ENCODE measurements around the gene TAF7L. TPM values are rescaled to one million over a fixed set of nuclear protein-coding genes. Genes with fewer than 3 reads are reported as not detected.

TAF7L gene
- total RNA-seq, 1 experiment from 2014 or later = 0.24 TPM

DNA sequence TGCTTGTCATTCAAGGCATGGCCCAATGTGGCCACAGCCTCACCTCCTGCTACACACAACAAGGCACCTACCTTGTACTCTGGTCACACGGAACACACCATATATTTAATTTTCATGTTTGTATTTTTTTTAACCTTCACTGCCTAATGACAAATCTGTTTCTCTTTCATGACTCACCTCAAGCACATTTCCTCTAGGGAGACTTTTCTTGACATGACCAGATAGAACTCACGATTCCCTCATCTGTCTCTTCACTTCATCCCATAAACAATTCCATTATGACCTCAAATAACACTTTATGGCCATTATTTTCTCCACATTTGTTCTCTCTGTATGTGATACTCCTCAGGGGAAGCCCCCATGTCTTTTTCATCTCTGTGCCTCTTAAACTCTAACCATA is 60.5 kb downstream of the TAF7L start:
- no TSS peak for BruUV-seq (replicated peaks)
- H3K27me3 ChIP-seq (ENCODE audit: insufficient read depth, low read depth) = no peaks in the 10 kb centered on the region
- H3K9me3 ChIP-seq (ENCODE audit: insufficient read depth, low read depth) = no peaks in the 10 kb centered on the region
- no peak for TF ChIP-seq EZH2 (IDR thresholded peaks at IDR 0.05; ENCODE audit: low read depth)
- TF ChIP-seq, protein P1, sequence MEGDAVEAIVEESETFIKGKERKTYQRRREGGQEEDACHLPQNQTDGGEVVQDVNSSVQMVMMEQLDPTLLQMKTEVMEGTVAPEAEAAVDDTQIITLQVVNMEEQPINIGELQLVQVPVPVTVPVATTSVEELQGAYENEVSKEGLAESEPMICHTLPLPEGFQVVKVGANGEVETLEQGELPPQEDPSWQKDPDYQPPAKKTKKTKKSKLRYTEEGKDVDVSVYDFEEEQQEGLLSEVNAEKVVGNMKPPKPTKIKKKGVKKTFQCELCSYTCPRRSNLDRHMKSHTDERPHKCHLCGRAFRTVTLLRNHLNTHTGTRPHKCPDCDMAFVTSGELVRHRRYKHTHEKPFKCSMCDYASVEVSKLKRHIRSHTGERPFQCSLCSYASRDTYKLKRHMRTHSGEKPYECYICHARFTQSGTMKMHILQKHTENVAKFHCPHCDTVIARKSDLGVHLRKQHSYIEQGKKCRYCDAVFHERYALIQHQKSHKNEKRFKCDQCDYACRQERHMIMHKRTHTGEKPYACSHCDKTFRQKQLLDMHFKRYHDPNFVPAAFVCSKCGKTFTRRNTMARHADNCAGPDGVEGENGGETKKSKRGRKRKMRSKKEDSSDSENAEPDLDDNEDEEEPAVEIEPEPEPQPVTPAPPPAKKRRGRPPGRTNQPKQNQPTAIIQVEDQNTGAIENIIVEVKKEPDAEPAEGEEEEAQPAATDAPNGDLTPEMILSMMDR (conservative IDR thresholded peaks at IDR 0.05) = no peak
- ChIA-PET POLR2A (ENCODE audit: unreplicated experiment) (no interaction called here), CTCF (no interaction called here)
- H3K36me3 ChIP-seq (ENCODE audit: low read depth) = no peaks in the 10 kb centered on the region
- H3K27ac ChIP-seq = no peak overlapping the region
- no peak overlapping the region for H3K4me3 ChIP-seq
- no peak for DNase-seq
- intact Hi-C loops (cut with micrococcal nuclease; ENCODE audit: unreplicated experiment) = no loop called here
- H3K9me2 ChIP-seq (ENCODE audit: insufficient read depth) = no peaks in the 10 kb centered on the region
- H4K20me1 ChIP-seq (ENCODE audit: insufficient read depth) = no peaks in the 10 kb centered on the region
- no peaks in the 10 kb centered on the region for H3K79me2 ChIP-seq (ENCODE audit: low read depth)
- no peak overlapping the region for H2AFZ ChIP-seq
- H3K4me2 ChIP-seq = no peak overlapping the region
- no peaks in the 10 kb centered on the region for H3K4me1 ChIP-seq (replicated peaks; ENCODE audit: insufficient read depth)
- no peaks in the 10 kb centered on the region for H3F3A ChIP-seq (ENCODE audit: insufficient read depth, low read depth)

DNA sequence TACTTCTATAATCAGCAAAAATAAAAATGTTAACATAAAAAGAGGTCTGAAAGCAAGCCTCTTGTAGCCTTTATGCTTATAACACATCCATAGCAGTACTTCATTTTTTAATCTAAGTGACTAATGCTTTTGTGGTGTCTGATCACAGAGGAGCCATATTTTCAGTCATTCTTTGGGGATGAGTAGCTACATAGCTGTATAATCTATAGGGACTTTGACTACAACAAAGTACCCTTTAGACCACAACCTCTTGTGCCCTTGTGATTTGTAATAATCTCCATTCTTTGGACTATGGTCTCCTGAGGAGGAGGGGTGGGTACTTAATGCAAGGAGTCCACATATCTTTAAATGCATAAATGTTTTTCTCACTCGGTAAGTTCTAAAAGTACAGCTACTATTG is 62.0 kb downstream of the TAF7L start:
- H3K27ac ChIP-seq = no peak overlapping the region
- no peak overlapping the region for H2AFZ ChIP-seq
- no peaks in the 10 kb centered on the region for H3K36me3 ChIP-seq (ENCODE audit: low read depth)
- POLR2A ChIA-PET (ENCODE audit: unreplicated experiment) = no interaction called here
- no peaks in the 10 kb centered on the region for H4K20me1 ChIP-seq (ENCODE audit: insufficient read depth)
- H3F3A ChIP-seq (ENCODE audit: insufficient read depth, low read depth) = no peaks in the 10 kb centered on the region
- no peak for TF ChIP-seq EZH2 (IDR thresholded peaks at IDR 0.05; ENCODE audit: low read depth)
- TF ChIP-seq, protein P1 (conservative IDR thresholded peaks at IDR 0.05) = no peak
- intact Hi-C loops (cut with micrococcal nuclease; ENCODE audit: unreplicated experiment) = no loop called here
- H3K4me1 ChIP-seq (replicated peaks; ENCODE audit: insufficient read depth) = no peaks in the 10 kb centered on the region
- no peak overlapping the region for H3K4me3 ChIP-seq
- BruUV-seq (replicated peaks) = no TSS peak
- H3K4me2 ChIP-seq = no peak overlapping the region
- H3K9me3 ChIP-seq (ENCODE audit: insufficient read depth, low read depth) = no peaks in the 10 kb centered on the region
- H3K9me2 ChIP-seq (ENCODE audit: insufficient read depth) = no peaks in the 10 kb centered on the region
- no peaks in the 10 kb centered on the region for H3K79me2 ChIP-seq (ENCODE audit: low read depth)
- CTCF ChIA-PET = no interaction called here
- H3K27me3 ChIP-seq (ENCODE audit: insufficient read depth, low read depth) = no peaks in the 10 kb centered on the region
- DNase-seq = no peak

DNA sequence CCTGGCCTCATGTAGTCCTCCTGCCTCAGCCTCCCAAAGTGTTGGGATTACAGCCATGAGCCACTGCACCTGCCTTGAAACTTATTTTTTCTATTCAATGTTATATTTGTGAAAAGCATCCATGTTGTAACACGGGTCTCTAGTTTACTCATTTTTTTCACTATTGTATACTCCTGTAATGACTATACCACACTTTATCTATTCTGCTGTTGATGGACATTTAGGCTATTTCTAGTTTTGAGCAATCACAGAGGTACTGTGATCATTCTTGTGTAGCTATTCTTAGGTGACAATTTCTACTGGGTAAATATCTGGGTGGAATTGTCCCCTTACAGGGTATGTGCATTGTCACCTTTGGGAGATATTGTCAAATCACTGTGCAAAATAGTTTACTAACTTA is 67.9 kb downstream of the TAF7L start:
- intact Hi-C loops (cut with micrococcal nuclease; ENCODE audit: unreplicated experiment) = no loop called here
- no TSS peak for BruUV-seq (replicated peaks)
- TF ChIP-seq EZH2 (IDR thresholded peaks at IDR 0.05; ENCODE audit: low read depth) = no peak
- TF ChIP-seq, protein P1 (conservative IDR thresholded peaks at IDR 0.05) = no peak
- no peaks in the 10 kb centered on the region for H3K4me1 ChIP-seq (replicated peaks; ENCODE audit: insufficient read depth)
- H3K4me3 ChIP-seq = no peak overlapping the region
- H4K20me1 ChIP-seq (ENCODE audit: insufficient read depth) = no peaks in the 10 kb centered on the region
- no peaks in the 10 kb centered on the region for H3K79me2 ChIP-seq (ENCODE audit: low read depth)
- H3K27me3 ChIP-seq (ENCODE audit: insufficient read depth, low read depth) = no peaks in the 10 kb centered on the region
- DNase-seq = no peak
- H3K36me3 ChIP-seq (ENCODE audit: low read depth) = no peaks in the 10 kb centered on the region
- POLR2A ChIA-PET (ENCODE audit: unreplicated experiment) = no interaction called here
- H3K9me2 ChIP-seq (ENCODE audit: insufficient read depth) = no peaks in the 10 kb centered on the region
- no peak overlapping the region for H2AFZ ChIP-seq
- no peaks in the 10 kb centered on the region for H3F3A ChIP-seq (ENCODE audit: insufficient read depth, low read depth)
- CTCF ChIA-PET = no interaction called here
- H3K9me3 ChIP-seq (ENCODE audit: insufficient read depth, low read depth) = no peaks in the 10 kb centered on the region
- H3K27ac ChIP-seq = no peak overlapping the region
- no peak overlapping the region for H3K4me2 ChIP-seq

Data from PC-9 (cell line).